Subcutaneous adipose tissue (tissue), 4 donors: ENCODE data around the gene DNAH7. TPM values are rescaled to one million over a fixed set of nuclear protein-coding genes. Genes with fewer than 3 reads are reported as not detected.

ENCODE experiments used
- CTCF ChIP-seq: fragments of 450-650 bp; IDR thresholded peaks from one replicate; pipeline ENCODE4 v1.5.1; 2016; ENCODE audit warnings: low read depth, mild to moderate bottlenecking, control low read depth, antibody characterized with exemption, moderate library complexity
- total RNA-seq, 4 donors: library from RNA; depleted of rRNA; stranded (reverse); fragments of >200 nt; gene quantifications; one replicate each; pipeline ENCODE4 v1.1.0, GENCODE V29; 2016

DNAH7 gene
- total RNA-seq, 4 donors from 2014 or later: 0.82 to 2.3 (median 1.8) TPM

DNA sequence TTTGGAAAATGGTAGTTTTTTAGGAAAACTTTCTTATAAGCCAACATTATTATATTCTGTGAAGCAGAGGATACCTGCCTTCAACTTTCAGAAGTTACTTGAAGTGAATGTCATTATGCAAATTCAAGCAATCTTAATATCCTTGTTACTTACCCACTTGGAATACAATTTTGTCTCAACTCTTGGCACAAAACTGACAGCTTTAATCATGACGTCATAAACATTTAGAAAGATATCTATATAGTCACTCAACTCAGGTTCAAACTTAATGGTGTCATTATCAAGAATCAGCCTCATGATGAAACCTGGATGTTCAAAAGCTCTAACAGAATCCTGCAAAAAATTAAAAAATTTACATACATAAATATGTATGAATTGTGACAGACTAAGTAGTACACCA is 68.1 kb downstream of the DNAH7 start:
- TF ChIP-seq CTCF: no peak

GRCh38 chr2:195998070-195998469 is 70.6 kb downstream of the DNAH7 start:
- TF ChIP-seq CTCF: no peak

- TF ChIP-seq CTCF: no peak
These were observed 73.1 kb downstream of the DNAH7 start for GRCh38 chr2:195995499-195995898.

DNA sequence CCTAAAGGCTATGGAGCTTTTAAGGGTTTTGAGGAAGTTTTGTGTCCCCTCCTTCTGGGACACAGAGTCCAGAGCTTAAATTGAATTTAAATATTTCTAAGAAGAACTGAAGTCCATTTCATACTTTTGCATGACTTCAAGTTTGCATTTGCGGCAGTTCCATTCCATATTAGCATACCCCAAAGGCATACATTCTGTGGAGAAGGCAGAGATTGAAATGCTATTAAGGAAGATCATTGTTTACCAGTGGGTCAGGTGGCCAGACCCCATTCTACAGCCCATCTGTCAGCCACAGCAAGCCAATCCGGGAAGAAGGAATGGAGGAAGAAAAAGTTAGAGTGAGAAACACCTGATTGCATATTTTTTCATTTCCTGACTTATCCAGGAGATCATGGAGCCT is 75.0 kb downstream of the DNAH7 start:
- no peak for TF ChIP-seq CTCF

GRCh38 chr2:195985741-195986140 is 82.9 kb downstream of the DNAH7 start:
- no peak for TF ChIP-seq CTCF

GRCh38 chr2:195984923-195985726 is 83.5 kb downstream of the DNAH7 start:
- no peak for TF ChIP-seq CTCF

GRCh38 chr2:195967336-195967735 is 101.3 kb downstream of the DNAH7 start:
- TF ChIP-seq CTCF: no peak
